Kidney (tissue), 14 donors: Measurements from ENCODE around the gene SPAM1. TPM values are rescaled to one million over a fixed set of nuclear protein-coding genes. Genes with fewer than 3 reads are reported as not detected.

ENCODE experiments used
- DNase-seq, 5 donors: peaks; one replicate each; pipeline ENCODE4 v3.0.0-alpha.2; 2013 to 2020
- FAIRE-seq: peaks from 2 replicates; lab custom pipeline; 2012; peaks lifted over from hg19 to GRCh38; lab: Jason Lieb, UNC
- H3K27ac ChIP-seq, 2 donors: one replicate each; pipeline ENCODE4 v1.7.0; 2013; ENCODE audit warnings: low read depth in 2 of 2, low read length in 2 of 2, inconsistent platforms in 1 of 2
- H3K27me3 ChIP-seq: one replicate; pipeline ENCODE4 v1.7.1; 2013; ENCODE audit warnings: low read length, inconsistent platforms; ENCODE audit not compliant: control insufficient read depth, insufficient read depth
- H3K36me3 ChIP-seq, 3 donors: one replicate each; pipeline versions ENCODE4 v1.7.0 to v1.7.1; 2013; ENCODE audit warnings: low read length in 3 of 3, control low read depth in 1 of 3, inconsistent platforms in 1 of 3; ENCODE audit not compliant: insufficient read depth in 3 of 3, control insufficient read depth in 2 of 3
- H3K4me1 ChIP-seq, 3 donors: one replicate each; pipeline versions ENCODE4 v1.7.0 to v1.7.1; 2013; ENCODE audit warnings: low read length in 3 of 3, inconsistent platforms in 1 of 3, low read depth in 1 of 3; ENCODE audit not compliant: control insufficient read depth in 2 of 3, insufficient read depth in 2 of 3
- H3K4me3 ChIP-seq, 3 donors: one replicate each; pipeline versions ENCODE4 v1.7.0 to v1.8.1; 2013; ENCODE audit warnings: low read length in 3 of 3, control low read depth in 1 of 3, inconsistent platforms in 1 of 3
- H3K9ac ChIP-seq, 3 donors: one replicate each; pipeline versions ENCODE4 v1.7.0 to v1.7.1; 2013; ENCODE audit warnings: low read length in 3 of 3, control low read depth in 1 of 3, inconsistent platforms in 1 of 3
- H3K9me3 ChIP-seq, 3 donors: one replicate each; pipeline versions ENCODE4 v1.7.0 to v1.7.1; 2013; ENCODE audit warnings: low read length in 3 of 3, control low read depth in 1 of 3, inconsistent platforms in 1 of 3; ENCODE audit not compliant: control insufficient read depth in 2 of 3, insufficient read depth in 1 of 3
- CTCF ChIP-seq: IDR thresholded peaks from 3 replicates; pipeline ENCODE4 v1.5.1; 2012; ENCODE audit warnings: mild to moderate bottlenecking, moderate library complexity, borderline replicate concordance; ENCODE audit not compliant: insufficient read depth; ENCODE audit errors: extremely low read depth
- intact Hi-C: fragments of 100-400 bp; cut with DNase I; formaldehyde crosslinking; loops from one replicate; pipeline ENCODE4 v1.11.1; 2022
- polyA plus RNA-seq: library from polyadenylated mRNA; stranded (reverse); fragments of 350-450 nt; fragmentation: Illumina TruSeq; extraction: RNeasy Lipid Tissue Mini Kit (QIAGEN cat#74804); gene quantifications from one replicate; pipeline ENCODE4 v1.2.3, GENCODE V29; 2014; ENCODE audit warnings: low read depth, low replicate concordance; ENCODE audit not compliant: insufficient read depth
- total RNA-seq: library from RNA; stranded (reverse); fragmentation: NEBNext Ultra II Directional; extraction: Animal tissue kit (Norgen Biotek cat#: 25700); gene quantifications from one replicate; pipeline ENCODE4 v1.2.1, GENCODE V29; 2021
- donor health status: control.
- donor health status: control.
- donor health status: control.
- donor health status: control.
- donor health status: control.
- donor health status: DM: yes; HTN: yes; CAD: no.
- donor health status: Normal renal cell carcinoma (clear cell type).

The SPAM1 gene
- total and polyA plus RNA-seq, 2 donors from 2014 or later = not detected

GRCh38 chr7:123901101-123901500, 23.9 kb upstream of the SPAM1 start:
- Histone ChIP-seq H3K9me3 (peaks cover 0 to 2% (median 0%) of the 10 kb centered on the region in 3 donors), H3K4me1 (no peaks in the 10 kb centered on the region), H3K27ac (no peak overlapping the region), H3K27me3 (no peaks in the 10 kb centered on the region), H3K4me3 (no peak overlapping the region), H3K36me3 (no peaks in the 10 kb centered on the region), H3K9ac (no peak overlapping the region)
- no peak for TF ChIP-seq CTCF
- FAIRE-seq = no peak
- DNase-seq = no peak
- intact Hi-C loops = no loop called here

GRCh38 chr7:123905714-123906113, 19.3 kb upstream of the SPAM1 start:
- no peak overlapping the region for H3K4me3 ChIP-seq
- no peaks in the 10 kb centered on the region for H3K27me3 ChIP-seq
- no peak for TF ChIP-seq CTCF
- intact Hi-C loops = no loop called here
- H3K36me3 ChIP-seq = no peaks in the 10 kb centered on the region
- no peak for DNase-seq
- peaks cover 0 to 2% (median 0%) of the 10 kb centered on the region in 3 donors for H3K9me3 ChIP-seq
- no peaks in the 10 kb centered on the region for H3K4me1 ChIP-seq
- no peak for FAIRE-seq
- no peak overlapping the region for H3K9ac ChIP-seq
- H3K27ac ChIP-seq = no peak overlapping the region

- intact Hi-C loops = no loop called here
- Histone ChIP-seq H3K4me3 (no peak overlapping the region), H3K27me3 (no peaks in the 10 kb centered on the region), H3K9ac (no peak overlapping the region), H3K9me3 (no peaks in the 10 kb centered on the region), H3K27ac (no peak overlapping the region), H3K36me3 (no peaks in the 10 kb centered on the region), H3K4me1 (no peaks in the 10 kb centered on the region)
- peak; percentile 2 for TF ChIP-seq CTCF
- FAIRE-seq (peak; percentile 62), DNase-seq (peak in 3 of 5 donors; percentile 18 to 71 (median 67))
These were observed 8.8 kb upstream of the SPAM1 start for GRCh38 chr7:123916240-123916724.

- H3K4me3 ChIP-seq = no peak overlapping the region
- H3K27ac ChIP-seq = no peak overlapping the region
- H3K4me1 ChIP-seq = no peaks in the 10 kb centered on the region
- FAIRE-seq (no peak), DNase-seq (no peak)
- intact Hi-C loops = no loop called here
- H3K36me3 ChIP-seq = no peaks in the 10 kb centered on the region
- TF ChIP-seq CTCF = no peak
- no peak overlapping the region for H3K9ac ChIP-seq
- no peaks in the 10 kb centered on the region for H3K9me3 ChIP-seq
- no peaks in the 10 kb centered on the region for H3K27me3 ChIP-seq
These were observed 7.2 kb upstream of the SPAM1 start for GRCh38 chr7:123917878-123918277.
